COLO668 (cell line): Measurements from ENCODE around the gene TAF4B.
"Not testable (repeated sequence)": the region's sequence is repeated elsewhere in the genome, so short reads cannot be mapped to it uniquely, and the experiment has no call there.

Experiments
- DNase-seq: peaks from one replicate; lab custom pipeline; 2025; ENCODE audit not compliant: unreplicated experiment; lab: John Stamatoyannopoulos, UW

TAF4B gene

GRCh38 chr18:26301681-26302080 is 75.4 kb downstream of the TAF4B start:
- DNase-seq = no peak

- DNase-seq = not testable (repeated sequence)
Observed at GRCh38 chr18:26303222-26303621, 77.0 kb downstream of the TAF4B start.

GRCh38 chr18:26304511-26304910 is 78.3 kb downstream of the TAF4B start:
- no peak for DNase-seq

- peak; percentile 41 for DNase-seq
Observed at GRCh38 chr18:26307161-26307773, 81.0 kb downstream of the TAF4B start.

GRCh38 chr18:26309281-26309680 is 83.0 kb downstream of the TAF4B start:
- DNase-seq = no peak

GRCh38 chr18:26312199-26312598 is 86.0 kb downstream of the TAF4B start:
- no peak for DNase-seq

GRCh38 chr18:26317398-26317797 is 91.2 kb downstream of the TAF4B start:
- no peak for DNase-seq

GRCh38 chr18:26320686-26321085 is 94.4 kb downstream of the TAF4B start:
- DNase-seq = no peak

GRCh38 chr18:26322890-26323653 is 96.8 kb downstream of the TAF4B start:
- DNase-seq = no peak

GRCh38 chr18:26325771-26326170 is 99.5 kb downstream of the TAF4B start:
- no peak for DNase-seq

GRCh38 chr18:26327062-26327461 is 100.8 kb downstream of the TAF4B start:
- no peak for DNase-seq

- no peak for DNase-seq
Observed at GRCh38 chr18:26332991-26333390, 106.7 kb downstream of the TAF4B start.

- DNase-seq = no peak
Observed at GRCh38 chr18:26335156-26335555, 108.9 kb downstream of the TAF4B start.

- DNase-seq = no peak
Observed at GRCh38 chr18:26335571-26336487, 109.6 kb downstream of the TAF4B start.

GRCh38 chr18:26336572-26336971 is 110.3 kb downstream of the TAF4B start:
- DNase-seq = no peak

GRCh38 chr18:26342646-26343045 is 116.4 kb downstream of the TAF4B start:
- no peak for DNase-seq

GRCh38 chr18:26350961-26351360 is 124.7 kb downstream of the TAF4B start:
- no peak for DNase-seq

GRCh38 chr18:26356045-26356785 is 130.0 kb downstream of the TAF4B start:
- DNase-seq = no peak

- no peak for DNase-seq
Observed at GRCh38 chr18:26357960-26358359, 131.7 kb downstream of the TAF4B start.

- no peak for DNase-seq
Observed at GRCh38 chr18:26362021-26362420, 135.8 kb downstream of the TAF4B start.

- DNase-seq = no peak
Observed at GRCh38 chr18:26367425-26367824, 141.2 kb downstream of the TAF4B start.
